ENCODE results near the gene ANKRD33B.

- TF ChIP-seq YY1 (IDR thresholded peaks at IDR 0.05; ENCODE audit: low read depth, low read length) (no peak), JUND (IDR thresholded peaks at IDR 0.05; ENCODE audit: low read length) (no peak), SP2 (IDR thresholded peaks at IDR 0.05; ENCODE audit: low read length) (no peak), POLR2A (IDR thresholded peaks at IDR 0.05; ENCODE audit: control extremely low read depth in 1 of 2, low read depth in 2 of 2, low read length in 2 of 2) (no peak), GABPA (IDR thresholded peaks at IDR 0.05; ENCODE audit: borderline replicate concordance, insufficient read depth, low read length) (no peak), JUN (IDR thresholded peaks at IDR 0.05; ENCODE audit: low read depth, low read length) (no peak), TEAD4 (IDR thresholded peaks at IDR 0.05; ENCODE audit: low read depth, low read length) (no peak), KDM5A (IDR thresholded peaks at IDR 0.05; ENCODE audit: low read length) (no peak), CHD7 (IDR thresholded peaks at IDR 0.05; ENCODE audit: insufficient replicate concordance, low read length) (no peak), TAF1 (IDR thresholded peaks at IDR 0.05; ENCODE audit: low read depth, low read length) (no peak), POLR2AphosphoS5 (IDR thresholded peaks at IDR 0.05; ENCODE audit: low read depth, low read length) (no peak), PHF8 (conservative IDR thresholded peaks at IDR 0.05; ENCODE audit: low read depth, low read length) (no peak), EP300 (IDR thresholded peaks at IDR 0.05; ENCODE audit: borderline replicate concordance in 1 of 2, low read depth in 2 of 2, low read length in 2 of 2) (no peak)
- TF ChIP-seq, protein P1, sequence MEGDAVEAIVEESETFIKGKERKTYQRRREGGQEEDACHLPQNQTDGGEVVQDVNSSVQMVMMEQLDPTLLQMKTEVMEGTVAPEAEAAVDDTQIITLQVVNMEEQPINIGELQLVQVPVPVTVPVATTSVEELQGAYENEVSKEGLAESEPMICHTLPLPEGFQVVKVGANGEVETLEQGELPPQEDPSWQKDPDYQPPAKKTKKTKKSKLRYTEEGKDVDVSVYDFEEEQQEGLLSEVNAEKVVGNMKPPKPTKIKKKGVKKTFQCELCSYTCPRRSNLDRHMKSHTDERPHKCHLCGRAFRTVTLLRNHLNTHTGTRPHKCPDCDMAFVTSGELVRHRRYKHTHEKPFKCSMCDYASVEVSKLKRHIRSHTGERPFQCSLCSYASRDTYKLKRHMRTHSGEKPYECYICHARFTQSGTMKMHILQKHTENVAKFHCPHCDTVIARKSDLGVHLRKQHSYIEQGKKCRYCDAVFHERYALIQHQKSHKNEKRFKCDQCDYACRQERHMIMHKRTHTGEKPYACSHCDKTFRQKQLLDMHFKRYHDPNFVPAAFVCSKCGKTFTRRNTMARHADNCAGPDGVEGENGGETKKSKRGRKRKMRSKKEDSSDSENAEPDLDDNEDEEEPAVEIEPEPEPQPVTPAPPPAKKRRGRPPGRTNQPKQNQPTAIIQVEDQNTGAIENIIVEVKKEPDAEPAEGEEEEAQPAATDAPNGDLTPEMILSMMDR (IDR thresholded peaks at IDR 0.05; ENCODE audit: control extremely low read depth in 1 of 3, insufficient read depth in 1 of 3, low read depth in 1 of 3, low read length in 3 of 3) = no peak
Measured at GRCh38 chr5:10553476-10553875, 10.4 kb upstream of the ANKRD33B start.
